Measurements from ENCODE around the gene SYNGR3. TPM values are rescaled to one million over a fixed set of nuclear protein-coding genes. Genes with fewer than 3 reads are reported as not detected.

Gene SYNGR3
- total RNA-seq, 1 experiment from 2014 or later = 2.3 TPM

DNA sequence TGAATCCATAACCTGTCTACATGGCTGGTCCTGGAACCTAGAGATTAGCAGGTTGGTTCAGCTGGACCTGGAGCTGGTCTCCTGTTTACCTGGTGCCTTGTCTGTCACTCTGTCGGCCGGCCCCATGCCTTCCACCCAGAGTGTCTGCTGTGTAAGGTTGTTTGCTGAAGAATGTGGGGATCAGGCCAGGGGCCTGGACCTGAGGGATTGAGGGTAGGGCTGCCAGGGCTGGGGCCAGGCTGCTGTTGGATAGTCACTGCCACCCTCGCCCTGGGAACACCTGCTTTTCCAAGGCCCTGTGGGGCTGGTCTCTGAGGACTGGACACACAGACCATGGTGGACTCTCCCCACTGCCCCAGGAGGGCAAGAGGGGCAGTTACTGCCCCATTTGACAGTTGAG is 38.4 kb downstream of the SYNGR3 start:
- DNase-seq (ENCODE audit: low spot score) = no peak

DNA sequence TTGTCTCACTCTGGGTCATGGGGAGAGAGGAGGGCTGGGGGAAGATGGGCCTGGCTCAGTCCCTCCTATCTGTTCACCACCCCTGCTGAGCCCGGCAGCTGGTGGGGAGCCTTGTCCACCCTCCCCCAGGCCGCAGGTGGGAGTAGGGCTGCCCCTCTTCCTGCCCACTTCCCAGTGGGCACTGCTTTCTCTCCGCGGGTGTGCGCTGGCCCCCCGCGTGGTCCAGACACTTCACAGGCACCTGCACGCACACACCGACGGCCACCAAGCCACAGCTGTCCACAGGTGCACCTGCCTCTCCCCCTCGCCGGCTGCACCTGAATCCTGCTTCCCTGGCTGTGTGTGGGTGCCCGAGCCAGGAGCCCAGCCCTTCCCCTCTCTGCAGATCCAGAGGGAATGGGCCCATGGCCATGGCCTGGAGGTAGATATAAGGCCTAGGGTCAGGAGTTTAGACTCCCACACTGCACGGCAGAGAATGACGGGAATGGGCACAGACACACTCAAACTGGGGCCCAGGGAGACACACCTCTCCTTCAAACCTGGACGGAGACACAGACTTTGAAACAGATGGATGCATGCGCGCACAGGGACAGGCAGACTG is 39.0 kb downstream of the SYNGR3 start:
- DNase-seq (ENCODE audit: low spot score) = no peak

DNA sequence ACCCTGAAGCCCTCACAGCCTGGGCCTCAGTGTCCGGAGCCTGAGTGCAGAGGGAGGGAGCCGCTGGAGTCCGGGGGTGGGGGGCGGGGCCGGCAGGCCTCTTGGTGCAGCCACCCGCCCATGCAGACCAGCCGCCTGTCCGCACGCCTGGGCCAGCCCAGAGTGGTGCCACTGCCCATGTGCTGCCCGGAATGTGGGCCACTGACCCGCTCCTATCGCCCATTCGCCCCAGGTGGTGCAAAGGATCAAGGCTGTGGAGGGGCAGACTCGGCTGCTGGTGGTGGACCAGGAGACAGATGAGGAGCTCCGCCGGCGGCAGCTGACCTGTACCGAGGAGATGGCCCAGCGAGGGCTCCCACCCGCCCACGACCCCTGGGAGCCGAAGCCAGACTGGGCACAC is 39.6 kb downstream of the SYNGR3 start:
- DNase-seq (ENCODE audit: low spot score) = no peak

DNA sequence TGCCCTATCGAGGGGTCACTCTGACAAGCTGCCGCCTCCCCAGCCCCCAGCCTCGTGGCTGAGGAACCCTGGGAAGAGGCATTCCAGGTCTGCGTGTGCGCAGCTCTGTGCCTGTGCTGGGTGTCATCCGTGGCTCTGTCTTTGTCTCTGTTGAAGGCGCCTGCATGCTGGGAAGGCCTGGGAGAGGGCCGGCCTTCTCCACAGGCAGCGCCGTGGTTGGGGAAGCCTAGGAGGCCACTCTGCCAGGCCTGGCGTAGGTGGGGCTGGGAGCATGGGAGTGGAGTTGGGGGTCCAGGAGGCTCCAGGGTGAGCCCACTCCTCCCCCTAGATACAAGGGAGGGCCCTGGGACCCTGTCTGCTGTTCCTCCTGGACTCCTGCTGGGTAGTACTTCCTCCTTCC is 40.3 kb downstream of the SYNGR3 start:
- DNase-seq (ENCODE audit: low spot score) = no peak

DNA sequence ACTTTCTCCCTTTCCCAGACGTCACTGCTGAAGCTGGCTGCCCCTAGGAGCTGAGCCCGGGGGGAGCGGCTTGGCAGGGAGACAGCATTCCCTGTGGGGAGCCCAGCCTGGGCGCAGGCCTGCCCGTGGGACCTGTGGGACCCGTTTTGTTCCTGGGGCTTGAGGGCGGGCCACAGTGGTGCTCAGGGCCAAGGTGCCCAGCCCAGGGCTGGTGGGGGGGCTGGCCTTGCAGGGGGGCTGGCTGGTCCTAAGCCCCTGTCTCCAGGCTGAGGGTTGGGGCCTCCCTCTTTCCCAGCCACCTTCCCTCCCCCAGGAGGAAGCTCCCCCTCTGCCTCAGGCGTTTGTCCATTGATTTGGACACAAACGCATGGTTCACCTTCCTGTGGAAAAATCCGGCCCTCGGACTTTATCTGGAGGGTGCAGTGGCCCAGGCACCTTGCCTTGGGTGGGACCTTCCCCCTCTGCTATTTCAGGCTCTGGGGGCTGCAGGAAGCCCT is 41.4 kb downstream of the SYNGR3 start:
- DNase-seq (ENCODE audit: low spot score) = no peak

DNA sequence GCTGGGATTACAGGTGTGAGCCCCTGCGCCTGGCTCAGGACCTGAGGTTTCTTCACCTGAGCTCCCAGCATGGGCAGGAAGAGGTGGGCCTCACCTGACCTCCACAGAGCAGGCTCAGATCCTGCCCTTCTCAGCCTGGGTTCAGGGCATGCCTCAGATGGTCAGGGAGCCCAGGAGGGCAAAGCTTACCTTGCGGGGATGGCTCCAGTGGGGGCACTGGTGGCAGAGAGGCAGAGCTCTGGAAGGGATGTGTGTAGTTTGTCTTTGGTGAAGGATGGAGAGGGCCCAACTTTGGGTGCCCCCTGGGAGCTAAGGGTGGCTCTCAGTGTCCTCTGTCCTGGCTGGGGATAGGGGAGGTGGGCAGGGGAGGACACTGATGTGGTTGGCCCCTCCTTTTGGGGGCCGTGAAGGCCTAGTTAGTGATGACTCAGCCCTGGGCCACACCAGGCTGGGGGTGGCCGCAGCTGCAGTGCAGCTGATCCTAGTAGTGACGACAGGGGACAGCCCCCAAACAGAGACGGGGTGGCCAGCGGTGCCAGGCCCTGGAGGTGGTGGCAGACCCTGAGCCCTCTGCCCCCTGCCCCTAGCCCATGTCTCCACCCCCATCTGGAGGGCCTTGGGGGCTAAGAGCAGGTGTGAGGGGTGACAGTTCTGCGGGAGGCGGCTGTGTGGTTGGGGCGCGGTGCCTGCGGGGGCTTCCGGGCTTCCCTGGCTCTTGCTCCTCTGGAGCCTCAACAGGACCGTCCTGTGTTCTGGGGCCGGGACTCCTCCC is 42.7 kb downstream of the SYNGR3 start:
- no peak for DNase-seq (ENCODE audit: low spot score)

DNA sequence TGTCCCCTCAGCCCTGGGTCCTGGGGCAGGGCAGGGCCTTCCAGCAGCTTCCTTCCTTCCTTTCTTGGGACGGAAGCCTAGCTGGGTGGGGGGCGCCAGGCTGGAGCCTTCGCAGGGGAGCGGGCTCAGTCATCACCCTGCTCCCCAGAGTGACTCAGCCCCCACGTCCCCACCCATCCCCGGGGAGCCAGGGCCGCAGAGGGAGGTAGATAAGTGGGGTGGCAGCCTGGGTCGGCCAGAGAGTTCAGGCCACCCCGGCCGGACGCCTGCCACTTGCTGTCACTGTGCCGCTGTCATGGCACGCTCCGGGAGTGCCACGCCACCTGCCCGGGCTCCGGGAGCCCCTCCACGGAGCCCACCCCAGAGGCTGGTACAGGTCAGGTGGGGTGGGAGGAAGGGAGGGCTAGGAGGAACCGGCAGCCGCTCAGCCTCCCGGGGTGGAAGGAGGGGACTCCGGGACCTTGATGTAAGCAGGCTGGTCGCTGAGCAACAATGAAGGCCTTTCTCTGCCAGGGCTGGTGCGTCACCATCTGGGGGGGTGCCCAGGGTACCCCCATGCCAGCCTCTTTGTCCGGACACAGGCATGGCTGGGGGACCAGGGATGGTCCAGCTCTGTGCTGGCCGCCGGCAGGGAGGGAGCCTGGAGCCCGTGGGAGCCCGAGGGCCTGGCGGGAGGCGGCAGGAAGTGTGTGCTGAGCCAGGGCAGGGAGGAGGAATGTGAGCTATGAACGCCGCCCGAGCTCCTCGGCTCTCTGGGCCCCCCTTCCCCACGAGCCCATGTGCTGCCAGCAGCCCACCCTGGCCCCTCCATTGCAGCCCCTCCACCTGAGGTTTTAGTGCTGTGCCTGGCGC is 43.5 kb downstream of the SYNGR3 start:
- peak; percentile 69 for DNase-seq (ENCODE audit: low spot score)

DNA sequence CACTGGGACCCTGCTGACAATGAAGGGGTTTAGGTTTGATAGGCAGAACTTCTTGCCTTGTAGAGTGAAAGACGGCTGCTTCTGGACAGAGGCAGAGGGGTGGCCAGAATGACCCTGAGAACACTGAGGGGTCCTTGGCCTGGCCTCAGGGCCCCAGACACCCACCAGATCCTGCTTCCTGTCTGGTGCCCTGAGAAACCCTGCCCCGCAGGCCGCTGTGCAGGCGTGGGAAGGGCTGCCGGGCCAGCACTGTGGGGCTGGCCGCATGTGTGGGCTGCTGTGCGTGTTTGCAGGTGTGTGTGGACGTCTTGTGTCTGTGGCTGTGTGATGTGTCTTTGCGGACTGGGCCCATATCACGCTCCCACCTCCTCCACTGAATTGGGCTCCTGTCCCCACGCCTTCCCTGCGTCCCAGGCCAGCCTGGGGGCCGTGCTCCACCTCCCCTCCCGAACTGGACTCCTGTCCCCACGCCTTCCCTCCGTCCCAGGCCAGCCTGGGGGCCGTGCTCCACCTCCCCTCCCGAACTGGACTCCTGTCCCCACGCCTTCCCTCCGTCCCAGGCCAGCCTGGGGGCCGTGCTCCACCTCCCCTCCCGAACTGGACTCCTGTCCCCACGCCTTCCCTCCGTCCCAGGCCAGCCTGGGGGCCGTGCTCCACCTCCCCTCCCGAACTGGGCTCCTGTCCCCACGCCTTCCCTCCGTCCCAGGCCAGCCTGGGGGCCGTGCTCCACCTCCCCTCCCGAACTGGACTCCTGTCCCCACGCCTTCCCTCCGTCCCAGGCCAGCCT is 44.3 kb downstream of the SYNGR3 start:
- peak; percentile 48 for DNase-seq (ENCODE audit: low spot score)

DNA sequence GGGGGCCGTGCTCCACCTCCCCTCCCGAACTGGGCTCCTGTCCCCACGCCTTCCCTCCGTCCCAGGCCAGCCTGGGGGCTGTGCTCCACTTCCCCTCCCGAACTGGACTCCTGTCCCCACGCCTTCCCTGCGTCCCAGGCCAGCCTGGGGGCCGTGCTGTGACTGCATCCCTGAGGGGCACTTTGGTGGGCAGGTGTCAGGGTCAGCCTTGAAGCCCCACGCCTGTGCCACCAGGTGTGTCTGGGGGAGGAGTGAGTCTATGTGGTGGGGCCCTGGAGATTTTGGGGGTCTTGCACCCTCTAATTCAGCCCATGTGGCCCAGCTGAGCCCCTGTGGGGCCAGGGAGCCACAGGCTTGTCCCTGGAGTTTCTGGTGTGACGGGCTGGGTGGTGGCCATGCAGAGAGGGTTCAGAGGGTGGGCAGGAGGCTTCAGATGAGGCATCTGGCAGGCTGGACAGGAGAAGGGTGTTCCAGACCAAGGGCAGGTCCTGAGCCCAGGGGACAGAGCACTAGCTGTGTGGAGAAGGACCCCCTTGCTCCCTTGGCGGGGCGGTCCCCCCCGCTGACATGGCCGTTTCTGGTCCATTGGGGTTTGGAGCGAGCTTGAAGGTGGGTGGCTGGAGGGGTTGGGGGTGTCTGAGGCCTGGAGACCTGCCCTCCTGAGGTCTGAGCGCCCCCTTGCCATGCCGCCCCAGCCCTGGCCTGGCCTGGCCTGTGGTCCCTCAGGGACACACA is 45.1 kb downstream of the SYNGR3 start:
- DNase-seq (ENCODE audit: low spot score) = peak; percentile 32

DNA sequence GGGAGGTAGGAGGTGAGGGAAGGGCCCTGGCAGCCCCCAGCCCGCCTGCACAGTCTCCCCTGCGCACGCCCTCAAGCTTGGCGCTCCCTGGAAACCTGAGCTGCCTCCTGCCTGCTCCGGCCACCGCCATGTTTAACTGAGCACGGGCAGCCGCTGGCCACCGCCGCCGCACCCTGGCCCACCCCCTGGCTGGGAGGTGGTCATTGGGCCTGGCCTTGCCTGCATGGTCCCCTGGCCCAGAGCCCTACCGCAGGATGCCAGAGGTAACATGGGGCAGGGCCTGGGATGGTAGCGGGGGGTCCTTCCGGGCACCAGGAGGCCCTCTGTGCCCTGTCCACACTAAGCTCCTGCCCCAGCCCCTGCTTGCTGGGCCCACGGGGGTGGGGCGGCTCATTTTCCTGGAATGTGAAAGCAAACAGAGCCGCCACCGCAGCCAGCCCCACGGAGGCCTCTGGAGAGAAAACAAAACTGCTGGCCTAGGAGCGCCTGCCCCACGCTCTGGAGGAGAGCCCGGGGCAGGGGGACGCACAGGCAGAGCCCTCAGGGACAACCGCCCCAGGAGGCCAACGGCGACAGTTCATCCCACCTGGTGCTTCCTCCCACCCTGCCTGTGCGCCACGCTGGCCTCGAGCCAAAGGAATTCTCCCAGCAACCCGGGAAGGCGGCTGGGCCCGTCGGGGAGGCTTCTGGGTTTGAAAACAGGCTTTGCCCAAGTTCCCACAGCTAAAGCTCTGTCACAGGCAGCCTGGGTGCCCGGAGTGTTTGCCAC is 45.8 kb downstream of the SYNGR3 start:
- DNase-seq (ENCODE audit: low spot score) = peak; percentile 82

DNA sequence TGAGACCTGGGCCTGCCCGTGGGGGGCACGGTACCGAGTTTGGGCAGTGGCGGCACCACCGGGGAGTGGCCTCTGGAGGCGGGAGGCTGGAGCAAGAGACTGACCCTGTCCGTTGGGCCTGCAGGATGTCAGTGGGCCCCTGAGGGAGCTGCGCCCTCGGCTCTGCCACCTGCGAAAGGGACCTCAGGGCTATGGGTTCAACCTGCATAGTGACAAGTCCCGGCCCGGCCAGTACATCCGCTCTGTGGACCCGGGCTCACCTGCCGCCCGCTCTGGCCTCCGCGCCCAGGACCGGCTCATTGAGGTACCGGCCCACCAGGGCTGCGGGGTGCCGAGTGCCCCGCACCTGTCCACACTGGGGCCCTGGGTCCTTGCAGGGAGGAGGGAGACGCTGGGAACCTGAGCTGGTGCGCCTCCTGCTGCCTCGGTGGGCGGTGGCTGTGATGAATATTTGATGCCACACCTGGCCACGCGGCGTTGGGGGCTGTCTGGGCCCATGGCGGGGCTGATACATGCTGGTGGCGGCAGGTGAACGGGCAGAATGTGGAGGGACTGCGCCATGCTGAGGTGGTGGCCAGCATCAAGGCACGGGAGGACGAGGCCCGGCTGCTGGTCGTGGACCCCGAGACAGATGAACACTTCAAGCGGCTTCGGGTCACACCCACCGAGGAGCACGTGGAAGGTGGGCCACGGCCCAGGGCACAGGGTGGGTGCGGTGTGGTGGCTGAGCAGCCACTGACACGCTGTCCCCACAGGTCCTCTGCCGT is 46.6 kb downstream of the SYNGR3 start:
- DNase-seq (ENCODE audit: low spot score) = no peak

DNA sequence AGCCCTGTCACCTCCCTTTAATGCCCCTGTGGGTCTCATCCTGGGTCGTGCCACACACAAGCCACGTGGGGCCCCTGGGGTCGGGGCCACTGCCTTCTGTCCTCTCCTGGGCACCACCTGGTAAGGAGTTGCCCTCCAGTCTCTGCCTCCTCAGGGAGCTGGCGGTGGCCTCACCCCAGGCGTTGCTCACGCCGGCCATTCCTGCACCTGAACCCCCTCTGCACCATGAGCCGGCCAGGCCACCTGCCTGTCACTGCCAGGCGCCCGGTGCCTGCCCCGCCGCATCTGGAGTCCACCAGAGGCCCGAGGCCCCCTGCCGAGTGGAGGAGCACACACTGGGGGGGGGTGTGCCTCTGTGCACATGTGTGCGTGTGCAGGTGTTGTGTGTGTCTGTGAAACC is 47.3 kb downstream of the SYNGR3 start:
- DNase-seq (ENCODE audit: low spot score) = no peak

DNA sequence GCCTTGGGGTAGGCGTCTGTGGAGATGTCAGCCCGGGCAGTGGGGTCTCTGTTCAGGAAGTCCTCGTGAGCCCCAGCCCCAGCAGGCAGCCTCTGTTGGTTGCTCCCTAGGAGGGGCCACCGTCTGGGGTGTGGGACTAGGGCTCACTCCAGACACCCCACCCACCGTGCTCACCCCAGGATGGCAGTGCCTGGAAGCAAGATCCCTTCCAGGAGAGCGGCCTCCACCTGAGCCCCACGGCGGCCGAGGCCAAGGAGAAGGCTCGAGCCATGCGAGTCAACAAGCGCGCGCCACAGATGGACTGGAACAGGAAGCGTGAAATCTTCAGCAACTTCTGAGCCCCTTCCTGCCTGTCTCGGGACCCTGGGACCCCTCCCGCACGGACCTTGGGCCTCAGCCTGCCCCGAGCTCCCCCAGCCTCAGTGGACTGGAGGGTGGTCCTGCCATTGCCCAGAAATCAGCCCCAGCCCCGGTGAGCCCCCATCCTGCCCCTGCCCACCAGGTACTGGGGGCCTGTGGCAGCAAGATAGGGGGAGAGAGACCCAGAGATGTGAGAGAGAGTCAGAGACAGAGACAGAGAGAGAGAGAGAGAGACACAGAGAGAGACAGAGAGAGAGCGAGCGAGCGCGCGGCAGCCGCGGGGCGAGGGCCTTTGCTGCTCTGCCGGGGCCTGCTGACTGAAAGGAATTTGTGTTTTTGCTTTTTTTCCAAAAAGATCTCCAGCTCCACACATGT is 48.0 kb downstream of the SYNGR3 start:
- no peak for DNase-seq (ENCODE audit: low spot score)

DNA sequence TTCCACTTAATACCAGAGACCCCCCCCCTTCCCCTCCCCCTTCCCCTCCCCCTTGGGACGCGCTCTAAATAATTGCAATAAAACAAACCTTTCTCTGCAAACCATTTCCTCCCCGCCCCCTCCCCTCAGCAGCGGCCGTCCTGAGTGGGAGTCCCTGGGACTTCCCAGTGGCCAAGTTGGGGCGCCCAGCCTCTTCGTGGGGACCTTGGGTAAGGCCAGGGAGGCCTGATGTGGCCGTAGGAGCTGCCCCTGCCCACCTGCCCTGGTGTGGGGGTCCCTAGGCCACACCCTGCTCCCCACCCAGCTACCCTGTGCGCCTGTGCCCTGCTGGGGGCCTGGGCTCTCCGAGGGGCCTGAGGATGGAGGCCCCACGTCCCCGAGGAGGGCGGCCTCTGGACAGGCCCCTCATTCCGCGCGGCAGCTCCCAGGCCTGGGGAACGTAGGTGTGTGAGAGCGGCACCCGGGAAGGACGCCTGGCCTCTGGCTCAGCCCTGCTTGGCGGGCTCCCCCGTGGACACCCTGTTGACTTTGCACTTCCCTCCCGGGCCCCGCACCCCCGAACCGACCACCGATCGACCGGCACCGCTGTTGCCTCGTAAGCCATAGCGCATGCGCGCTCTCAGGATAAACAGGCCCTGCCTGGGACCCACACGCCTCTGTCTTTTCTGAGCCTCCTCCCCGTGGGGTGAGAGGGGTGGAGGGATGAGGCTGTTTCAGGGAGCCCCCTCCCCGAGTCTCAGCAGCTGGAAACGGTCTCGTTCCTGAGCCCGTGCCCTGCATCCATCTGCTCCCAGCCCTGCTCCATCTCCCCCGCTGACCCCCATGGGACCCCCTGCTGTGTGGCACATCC is 48.8 kb downstream of the SYNGR3 start:
- no peak for DNase-seq (ENCODE audit: low spot score)

DNA sequence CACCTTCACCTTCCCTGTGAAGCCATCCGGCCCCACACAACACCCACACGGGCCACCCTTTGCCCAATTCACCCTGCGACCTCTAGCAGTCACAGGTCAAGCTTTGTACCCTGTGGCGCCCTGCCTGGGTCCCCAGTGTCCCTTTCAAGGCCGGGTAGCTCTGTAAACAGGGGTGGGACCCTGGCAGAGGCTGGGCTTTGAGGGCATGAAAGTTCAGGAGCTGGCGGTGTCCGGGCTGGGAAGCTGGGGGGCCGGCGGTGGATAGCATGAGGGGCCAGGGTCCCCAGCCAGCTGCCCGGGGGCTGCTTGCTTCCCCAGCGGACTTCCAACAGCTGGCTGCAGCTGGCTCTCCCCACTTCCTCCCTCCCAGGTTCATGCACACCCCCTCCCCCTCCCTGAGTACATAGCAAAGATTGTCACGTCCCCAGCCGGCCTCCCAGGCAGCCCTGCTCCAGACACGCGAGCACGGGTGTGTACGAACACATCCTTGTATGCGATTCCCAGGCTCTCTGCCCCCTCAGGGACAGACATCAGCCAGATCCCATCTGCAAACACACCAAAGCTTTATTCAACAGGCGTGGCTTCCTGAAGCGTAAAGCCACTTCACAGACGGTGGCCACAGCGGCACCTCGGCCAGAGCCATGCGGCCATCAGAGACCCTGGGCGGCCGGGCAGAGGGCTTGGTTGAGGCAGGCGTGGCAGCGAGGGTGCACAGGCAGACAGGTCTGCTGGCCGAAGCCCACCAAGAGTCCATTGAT is 49.7 kb downstream of the SYNGR3 start:
- DNase-seq (ENCODE audit: low spot score) = peak; percentile 72

DNA sequence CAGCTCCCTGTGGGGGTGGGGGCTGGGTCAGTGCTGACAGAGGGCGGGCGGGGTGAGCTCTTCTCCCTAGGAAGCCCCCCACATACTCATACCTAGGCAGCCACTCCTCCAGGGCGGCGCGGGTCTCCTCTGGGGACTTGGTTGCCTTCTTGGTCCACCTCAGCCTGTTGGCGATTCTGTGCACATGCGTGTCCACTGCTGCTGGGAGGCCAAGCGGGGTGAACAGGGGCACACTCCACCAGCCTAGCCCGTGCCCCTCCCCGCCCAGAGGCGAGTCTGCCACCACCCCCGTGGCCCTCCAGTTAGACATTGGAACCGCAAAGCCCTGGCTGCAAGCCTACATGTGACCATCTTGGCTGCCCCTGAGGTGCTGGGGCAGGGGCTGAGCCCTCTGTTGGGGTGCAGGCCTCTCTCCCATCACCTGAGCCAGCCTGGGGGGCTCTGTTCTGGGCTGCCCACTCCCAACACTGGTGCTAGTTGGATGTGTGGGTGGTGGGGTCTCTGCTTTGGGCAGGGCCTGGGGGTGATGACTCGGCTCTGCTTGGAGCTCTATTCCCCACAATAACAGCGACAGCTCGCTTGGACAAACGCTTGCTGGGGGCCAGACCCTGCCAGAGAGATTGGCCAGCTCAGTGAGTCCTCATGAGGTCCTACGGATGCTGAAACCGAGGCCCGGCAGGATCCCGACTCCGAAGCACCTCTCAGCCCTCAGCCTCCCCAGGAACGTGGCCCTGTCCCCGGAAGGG is 50.4 kb downstream of the SYNGR3 start:
- DNase-seq (ENCODE audit: low spot score) = peak; percentile 30

Data from HT-29 (cell line).